Caco-2 (cell line): ENCODE data around the gene REV3L. TPM values are rescaled to one million over a fixed set of nuclear protein-coding genes. Genes with fewer than 3 reads are reported as not detected.
"Not testable (repeated sequence)": the region's sequence is repeated elsewhere in the genome, so short reads cannot be mapped to it uniquely, and the experiment has no call there.

Experiments used
- BruUV-seq: library from RNA; stranded (reverse); fragments of 400-500 nt; replicated peaks from 2 replicates; lab custom pipeline; 2021; lab: Mats Ljungman, UMichigan
- CTCF ChIA-PET: fragments of 300-600 bp; sonication (Branson Sonifier 250); formaldehyde crosslinking; loops from one replicate; lab custom pipeline; 2022; ENCODE audit warnings: antibody characterized with exemption; lab: Charles Lee
- POLR2A ChIA-PET: fragments of 300-600 bp; sonication (Branson Sonifier 250); formaldehyde crosslinking; loops from one replicate; lab custom pipeline; 2022; ENCODE audit warnings: antibody characterized with exemption; lab: Charles Lee
- DNase-seq, 2 experiments: peaks; one replicate each; pipeline versions ENCODE4 v3.0.0 to v3.0.0-alpha.2; 2020 to 2022
- H3K27me3 ChIP-seq: replicated peaks from 2 replicates; pipeline ENCODE4 v1.6.0; 2011; ENCODE audit warnings: low read length; ENCODE audit not compliant: control insufficient read depth, insufficient read depth
- H3K36me3 ChIP-seq: 2 replicates; pipeline ENCODE4 v1.5.1; 2011; ENCODE audit warnings: low read length; ENCODE audit not compliant: control insufficient read depth, insufficient read depth
- H3K4me1 ChIP-seq: fragments of 250-450 bp; sonication (Bioruptor Pico); 2 replicates; pipeline ENCODE4 v1.5.1; 2020; ENCODE audit warnings: mild to moderate bottlenecking
- H3K4me3 ChIP-seq: 2 replicates; pipeline ENCODE4 v1.5.1; 2011; ENCODE audit warnings: low read depth, mild to moderate bottlenecking, control low read depth, low read length
- H3K9me3 ChIP-seq: fragments of 250-450 bp; sonication (Bioruptor Pico); 2 replicates; pipeline ENCODE4 v1.5.1; 2020; ENCODE audit warnings: mild to moderate bottlenecking, moderate library complexity
- H3K27ac Mint-ChIP-seq: one replicate; pipeline ENCODE4 v1.8.0; 2022; ENCODE audit warnings: mixed read lengths; ENCODE audit not compliant: unreplicated experiment
- H3K27me3 Mint-ChIP-seq: one replicate; pipeline ENCODE4 v1.8.0; 2022; ENCODE audit warnings: mixed read lengths; ENCODE audit not compliant: insufficient read depth, unreplicated experiment
- H3K36me3 Mint-ChIP-seq: one replicate; pipeline ENCODE4 v1.8.0; 2022; ENCODE audit warnings: mild to moderate bottlenecking, mixed read lengths; ENCODE audit not compliant: insufficient read depth, unreplicated experiment
- H3K4me1 Mint-ChIP-seq: one replicate; pipeline ENCODE4 v1.8.0; 2022; ENCODE audit warnings: low read depth, mixed read lengths; ENCODE audit not compliant: unreplicated experiment
- H3K4me3 Mint-ChIP-seq: one replicate; pipeline ENCODE4 v1.8.0; 2022; ENCODE audit warnings: mild to moderate bottlenecking, moderate library complexity, mixed read lengths; ENCODE audit not compliant: unreplicated experiment
- H3K9me3 Mint-ChIP-seq: one replicate; pipeline ENCODE4 v1.8.0; 2022; ENCODE audit warnings: mixed read lengths; ENCODE audit not compliant: unreplicated experiment
- intact Hi-C: fragments of 100-400 bp; cut with micrococcal nuclease; formaldehyde crosslinking; loops from one replicate; pipeline ENCODE4 v1.10.0; 2022; ENCODE audit not compliant: unreplicated experiment
- total RNA-seq: library from RNA; stranded (reverse); gene quantifications from 2 replicates; pipeline ENCODE4 v1.2.3, GENCODE V29; 2022
- TF ChIP-seq, protein P1 (sequence below), 2 experiments: fragments of 200-600 bp in 1 of 2; IDR thresholded peaks; 1 replicate in 1 of 2; 2 replicates in 1 of 2; pipeline versions ENCODE4 v1.5.1 to v1.8.0; 2011 to 2022; ENCODE audit warnings: antibody characterized with exemption in 1 of 2, control low read depth in 1 of 2, inconsistent platforms in 1 of 2, low read depth in 1 of 2, low read length in 1 of 2, mild to moderate bottlenecking in 1 of 2, moderate library complexity in 1 of 2; ENCODE audit not compliant: insufficient read depth in 1 of 2, severe bottlenecking in 1 of 2, unreplicated experiment in 1 of 2

REV3L gene
- total RNA-seq, 1 experiment from 2014 or later = 22.2 TPM

DNA sequence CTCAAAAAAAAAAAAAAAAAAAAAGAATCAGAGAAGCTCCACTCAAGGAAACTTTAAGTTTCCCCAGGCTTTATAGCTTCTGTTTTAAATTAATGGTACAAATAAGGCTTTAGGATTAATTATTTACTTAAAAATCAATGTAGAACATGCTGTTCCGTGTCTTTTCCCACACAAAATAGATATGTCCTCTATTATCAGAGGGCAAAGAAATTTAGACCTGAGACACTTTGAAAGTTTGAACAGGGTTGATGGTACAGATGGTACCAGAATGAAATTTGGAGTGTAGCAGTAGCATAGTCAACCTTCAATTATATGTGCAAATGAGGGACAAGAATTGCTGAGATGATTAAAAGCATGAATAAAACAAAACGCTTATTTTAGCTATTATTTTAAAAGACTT lies 32.2 kb upstream of the REV3L start:
- H3K27me3 Mint-ChIP-seq = no peaks in the 10 kb centered on the region

DNA sequence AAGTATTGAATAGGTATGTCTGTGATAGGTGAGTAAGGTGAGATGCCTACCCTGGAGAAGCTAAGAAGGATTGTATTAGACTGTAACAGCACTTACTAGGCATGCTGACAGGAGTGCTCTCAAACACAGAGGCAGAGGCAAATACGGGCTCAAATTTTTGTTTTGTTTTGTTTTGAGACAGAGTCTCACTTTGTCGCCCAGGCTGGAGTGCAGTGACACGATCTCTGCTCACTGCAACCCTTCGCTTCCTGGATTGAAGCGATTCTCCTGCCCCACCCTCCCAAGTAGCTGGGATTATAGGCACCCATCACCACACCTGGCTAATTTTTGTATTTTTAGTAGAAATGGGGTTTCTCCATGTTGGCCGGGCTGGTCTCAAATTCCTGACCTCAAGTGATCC lies 31.5 kb upstream of the REV3L start:
- POLR2A ChIA-PET, CTCF ChIA-PET: not testable (repeated sequence)

More for the DNA sequence above, 32.2 kb upstream of the REV3L start:
- Mint-ChIP-seq H3K4me3 (no peak overlapping the region), H3K4me1 (no peaks in the 10 kb centered on the region), H3K36me3 (no peaks in the 10 kb centered on the region), H3K27ac (no peak overlapping the region), H3K9me3 (no peaks in the 10 kb centered on the region)
- no TSS peak for BruUV-seq
- no peak overlapping the region for H3K4me3 ChIP-seq
- H3K36me3 ChIP-seq = no peaks in the 10 kb centered on the region
- intact Hi-C loops = no loop called here
- no peaks in the 10 kb centered on the region for H3K9me3 ChIP-seq
- TF ChIP-seq, protein P1, sequence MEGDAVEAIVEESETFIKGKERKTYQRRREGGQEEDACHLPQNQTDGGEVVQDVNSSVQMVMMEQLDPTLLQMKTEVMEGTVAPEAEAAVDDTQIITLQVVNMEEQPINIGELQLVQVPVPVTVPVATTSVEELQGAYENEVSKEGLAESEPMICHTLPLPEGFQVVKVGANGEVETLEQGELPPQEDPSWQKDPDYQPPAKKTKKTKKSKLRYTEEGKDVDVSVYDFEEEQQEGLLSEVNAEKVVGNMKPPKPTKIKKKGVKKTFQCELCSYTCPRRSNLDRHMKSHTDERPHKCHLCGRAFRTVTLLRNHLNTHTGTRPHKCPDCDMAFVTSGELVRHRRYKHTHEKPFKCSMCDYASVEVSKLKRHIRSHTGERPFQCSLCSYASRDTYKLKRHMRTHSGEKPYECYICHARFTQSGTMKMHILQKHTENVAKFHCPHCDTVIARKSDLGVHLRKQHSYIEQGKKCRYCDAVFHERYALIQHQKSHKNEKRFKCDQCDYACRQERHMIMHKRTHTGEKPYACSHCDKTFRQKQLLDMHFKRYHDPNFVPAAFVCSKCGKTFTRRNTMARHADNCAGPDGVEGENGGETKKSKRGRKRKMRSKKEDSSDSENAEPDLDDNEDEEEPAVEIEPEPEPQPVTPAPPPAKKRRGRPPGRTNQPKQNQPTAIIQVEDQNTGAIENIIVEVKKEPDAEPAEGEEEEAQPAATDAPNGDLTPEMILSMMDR (IDR thresholded peaks at IDR 0.05; ENCODE audit: insufficient read depth in 1 of 2, low read depth in 1 of 2, low read length in 1 of 2, severe bottlenecking in 1 of 2, unreplicated experiment in 1 of 2) = no peak
- no peaks in the 10 kb centered on the region for H3K4me1 ChIP-seq
- ChIA-PET POLR2A (no interaction called here), CTCF (no interaction called here)
- H3K27me3 ChIP-seq = no peaks in the 10 kb centered on the region
- DNase-seq = no peak

DNA sequence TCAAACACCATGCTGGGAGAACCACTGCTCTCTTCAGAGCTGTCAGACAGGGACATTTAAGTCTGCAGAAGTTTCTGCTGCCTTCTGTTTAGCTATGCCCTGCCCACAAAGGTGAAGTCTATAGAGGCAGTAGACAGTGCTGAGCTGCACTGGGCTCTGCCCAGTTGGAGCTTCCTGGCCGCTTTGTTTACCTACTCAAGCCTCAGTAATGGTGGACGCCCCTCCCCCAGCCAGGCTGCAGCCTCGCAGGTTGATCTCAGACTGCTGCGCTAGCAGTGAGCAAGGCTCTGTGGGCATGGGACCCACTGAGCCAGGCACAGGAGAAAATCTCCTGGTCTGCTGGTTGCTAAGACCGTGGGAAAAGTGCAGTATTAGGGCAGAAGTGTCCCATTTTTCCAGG lies 24.2 kb upstream of the REV3L start:
- POLR2A ChIA-PET, H3K36me3 Mint-ChIP-seq, H3K9me3 Mint-ChIP-seq, CTCF ChIA-PET, H3K4me1 Mint-ChIP-seq, H3K4me3 ChIP-seq, H3K4me1 ChIP-seq, H3K27ac Mint-ChIP-seq, H3K9me3 ChIP-seq, H3K27me3 ChIP-seq, H3K4me3 Mint-ChIP-seq, intact Hi-C loops, H3K36me3 ChIP-seq, H3K27me3 Mint-ChIP-seq, DNase-seq, BruUV-seq: not testable (repeated sequence)

More for the DNA sequence above, 31.5 kb upstream of the REV3L start:
- H3K36me3 ChIP-seq, H3K9me3 Mint-ChIP-seq, H3K27me3 ChIP-seq, H3K27me3 Mint-ChIP-seq, DNase-seq, H3K9me3 ChIP-seq, H3K4me3 ChIP-seq, H3K4me3 Mint-ChIP-seq, H3K4me1 Mint-ChIP-seq, H3K27ac Mint-ChIP-seq, intact Hi-C loops, H3K36me3 Mint-ChIP-seq, BruUV-seq, H3K4me1 ChIP-seq: not testable (repeated sequence)

DNA sequence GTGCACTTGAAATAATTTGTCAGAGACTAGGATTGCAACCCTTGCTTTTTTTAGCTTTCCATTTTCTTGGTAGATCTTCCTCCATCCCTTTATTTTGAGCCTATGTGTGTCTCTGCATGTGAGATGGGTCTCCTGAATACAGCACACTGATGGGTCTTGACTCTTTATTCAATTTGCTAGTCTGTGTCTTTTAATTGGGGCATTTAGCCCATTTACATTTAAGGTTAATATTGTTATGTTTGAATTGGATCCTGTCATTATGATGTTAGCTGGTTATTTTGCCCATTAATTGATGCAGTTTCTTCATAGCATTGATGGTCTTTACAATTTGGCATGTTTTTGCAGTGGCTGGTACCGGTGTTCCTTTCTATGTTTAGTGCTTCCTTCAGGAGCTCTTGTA lies 22.5 kb upstream of the REV3L start:
- H3K36me3 ChIP-seq, H3K4me3 Mint-ChIP-seq, H3K27me3 ChIP-seq, H3K4me1 Mint-ChIP-seq, H3K27ac Mint-ChIP-seq, CTCF ChIA-PET, H3K27me3 Mint-ChIP-seq, H3K36me3 Mint-ChIP-seq, H3K4me1 ChIP-seq, DNase-seq, intact Hi-C loops, H3K9me3 ChIP-seq, POLR2A ChIA-PET, BruUV-seq, H3K9me3 Mint-ChIP-seq, H3K4me3 ChIP-seq: not testable (repeated sequence)
